Activated naive CD4-positive, alpha-beta T cell treated with anti-CD3 and anti-CD28 coated beads, Interleukin-2, amount 50 U/mL, for 24 hours (primary cell): ENCODE results near the gene IL33.

Source experiments
- H3K27ac Mint-ChIP-seq: one replicate; pipeline ENCODE4 v1.8.0; 2021; ENCODE audit warnings: mild to moderate bottlenecking, mixed read lengths
- H3K27me3 Mint-ChIP-seq: one replicate; pipeline ENCODE4 v1.8.0; 2021; ENCODE audit warnings: mixed read lengths
- H3K36me3 Mint-ChIP-seq: one replicate; pipeline ENCODE4 v1.8.0; 2021; ENCODE audit warnings: mixed read lengths
- H3K4me1 Mint-ChIP-seq: one replicate; pipeline ENCODE4 v1.8.0; 2021; ENCODE audit warnings: mixed read lengths
- H3K4me3 Mint-ChIP-seq: one replicate; pipeline ENCODE4 v1.8.0; 2021; ENCODE audit warnings: mild to moderate bottlenecking, mixed read lengths
- H3K9me3 Mint-ChIP-seq: one replicate; pipeline ENCODE4 v1.8.0; 2021; ENCODE audit warnings: mixed read lengths

The IL33 gene

DNA sequence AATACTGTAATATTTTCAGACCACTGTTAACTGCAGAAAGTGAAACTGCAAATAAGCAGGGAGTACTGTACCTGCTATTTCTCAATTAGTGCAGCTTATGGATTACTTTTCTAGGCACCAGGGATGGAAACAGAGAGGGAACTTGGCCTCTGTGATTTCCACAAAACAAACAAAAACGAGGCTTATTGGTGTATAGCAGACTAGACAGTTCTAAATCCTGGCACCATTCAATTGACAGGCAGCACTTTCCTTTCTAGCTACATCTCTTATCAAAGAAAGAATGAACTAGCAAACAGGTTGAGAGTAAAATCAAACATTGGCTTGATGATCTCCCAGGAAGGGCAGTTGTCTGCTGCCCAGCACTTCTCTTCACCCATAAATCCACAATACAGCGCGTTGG is 16.0 kb upstream of the IL33 start:
- H3K36me3 Mint-ChIP-seq, result no peaks in the 10 kb centered on the region
- no peaks in the 10 kb centered on the region for H3K9me3 Mint-ChIP-seq
- no peak overlapping the region for H3K27ac Mint-ChIP-seq
- peaks cover 13% of the 10 kb centered on the region for H3K27me3 Mint-ChIP-seq
- no peak overlapping the region for H3K4me3 Mint-ChIP-seq
- no peaks in the 10 kb centered on the region for H3K4me1 Mint-ChIP-seq

- peaks cover 13% of the 10 kb centered on the region for H3K27me3 Mint-ChIP-seq
- no peak overlapping the region for H3K4me3 Mint-ChIP-seq
These were observed 14.8 kb upstream of the IL33 start for GRCh38 chr9:6200761-6201160.

DNA sequence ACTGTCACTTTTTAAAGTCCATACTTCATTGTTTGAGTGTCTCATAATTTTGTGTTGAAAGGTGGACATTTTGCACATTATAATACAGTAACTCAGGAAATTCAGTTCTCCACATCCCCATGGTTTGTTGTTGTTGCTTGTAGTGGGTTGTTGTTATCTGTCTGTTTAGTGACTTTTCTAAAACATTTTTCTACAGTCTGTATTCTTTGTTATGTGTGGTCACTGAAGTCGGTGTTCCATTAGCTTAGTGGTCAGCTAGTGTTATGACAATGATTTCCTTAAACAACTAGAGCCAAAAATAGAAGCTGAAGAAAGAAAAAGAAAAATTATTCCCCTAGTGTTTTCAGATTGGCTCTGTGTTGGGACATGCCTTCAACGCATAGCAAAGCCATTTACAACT is 5.6 kb upstream of the IL33 start:
- no peaks in the 10 kb centered on the region for H3K4me1 Mint-ChIP-seq
- H3K27ac Mint-ChIP-seq, result no peak overlapping the region
- H3K9me3 Mint-ChIP-seq, result peaks cover 38% of the 10 kb centered on the region
- peaks cover 6% of the 10 kb centered on the region for H3K27me3 Mint-ChIP-seq
- no peak overlapping the region for H3K4me3 Mint-ChIP-seq
- H3K36me3 Mint-ChIP-seq, result peaks cover 1% of the 10 kb centered on the region

More at GRCh38 chr9:6200761-6201160, 14.8 kb upstream of the IL33 start:
- H3K27ac Mint-ChIP-seq, result no peak overlapping the region
- H3K9me3 Mint-ChIP-seq, result peaks cover 8% of the 10 kb centered on the region
- no peaks in the 10 kb centered on the region for H3K4me1 Mint-ChIP-seq
- H3K36me3 Mint-ChIP-seq, result no peaks in the 10 kb centered on the region

GRCh38 chr9:6212722-6213375 is 2.8 kb upstream of the IL33 start:
- no peak overlapping the region for H3K4me3 Mint-ChIP-seq
- no peak overlapping the region for H3K27ac Mint-ChIP-seq
- H3K27me3 Mint-ChIP-seq, result peaks cover 11% of the 10 kb centered on the region
- peaks cover 27% of the 10 kb centered on the region for H3K9me3 Mint-ChIP-seq
- no peaks in the 10 kb centered on the region for H3K4me1 Mint-ChIP-seq
- H3K36me3 Mint-ChIP-seq, result peaks cover 1% of the 10 kb centered on the region

DNA sequence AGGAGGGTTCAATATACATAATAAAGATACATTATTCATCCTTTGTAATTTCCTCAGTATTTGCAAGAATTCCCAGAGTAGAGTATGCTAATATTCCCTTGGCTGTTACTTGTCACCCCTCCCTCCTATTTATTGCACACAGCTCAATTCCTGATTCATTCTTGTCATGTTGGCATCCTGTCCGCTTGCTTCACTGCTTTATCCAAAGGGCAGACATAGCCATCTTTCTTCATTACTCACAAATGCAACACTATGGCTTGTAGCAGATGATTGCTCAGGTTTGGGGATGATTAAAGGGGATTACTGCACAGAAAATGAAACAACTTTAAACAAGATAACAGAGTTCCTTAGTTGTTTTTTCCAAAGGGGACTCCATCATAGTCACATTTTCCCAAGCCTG is 1.2 kb upstream of the IL33 start:
- H3K4me1 Mint-ChIP-seq, result no peaks in the 10 kb centered on the region
- H3K4me3 Mint-ChIP-seq, result no peak overlapping the region
- H3K36me3 Mint-ChIP-seq, result peaks cover 1% of the 10 kb centered on the region
- H3K9me3 Mint-ChIP-seq, result peaks cover 20% of the 10 kb centered on the region
- no peak overlapping the region for H3K27ac Mint-ChIP-seq
- H3K27me3 Mint-ChIP-seq, result peaks cover 14% of the 10 kb centered on the region

GRCh38 chr9:6214903-6215302 is 704 bp upstream of the IL33 start:
- peaks cover 14% of the 10 kb centered on the region for H3K27me3 Mint-ChIP-seq
- H3K27ac Mint-ChIP-seq, result no peak overlapping the region
- no peak overlapping the region for H3K4me3 Mint-ChIP-seq
- peaks cover 18% of the 10 kb centered on the region for H3K9me3 Mint-ChIP-seq
- H3K4me1 Mint-ChIP-seq, result no peaks in the 10 kb centered on the region
- no peaks in the 10 kb centered on the region for H3K36me3 Mint-ChIP-seq

DNA sequence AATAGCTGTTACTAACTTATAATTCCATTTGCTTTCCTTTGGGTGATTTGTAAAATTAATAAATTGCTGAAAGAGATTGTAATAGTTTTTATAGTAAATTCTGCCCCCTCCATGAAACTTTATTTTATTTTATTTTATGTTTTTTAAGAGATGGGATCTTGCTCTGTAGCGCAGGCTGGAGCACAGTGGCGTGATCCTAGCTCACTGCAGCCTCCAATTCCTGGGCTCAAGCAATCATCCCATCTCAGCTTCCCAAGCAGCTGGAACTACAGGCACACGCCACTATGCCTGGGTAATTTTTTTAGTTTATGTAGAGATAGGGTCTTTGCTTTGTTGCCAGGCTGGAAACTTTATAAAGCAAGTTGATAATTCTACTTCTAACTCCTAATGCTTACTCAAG is 395 bp downstream of the IL33 start:
- Mint-ChIP-seq H3K9me3 (peaks cover 10% of the 10 kb centered on the region), H3K36me3 (no peaks in the 10 kb centered on the region), H3K4me1 (no peaks in the 10 kb centered on the region), H3K27ac (no peak overlapping the region), H3K27me3 (peaks cover 14% of the 10 kb centered on the region), H3K4me3 (no peak overlapping the region)

- no peaks in the 10 kb centered on the region for H3K36me3 Mint-ChIP-seq
These were observed 1.3 kb downstream of the IL33 start for GRCh38 chr9:6216951-6217350.

DNA sequence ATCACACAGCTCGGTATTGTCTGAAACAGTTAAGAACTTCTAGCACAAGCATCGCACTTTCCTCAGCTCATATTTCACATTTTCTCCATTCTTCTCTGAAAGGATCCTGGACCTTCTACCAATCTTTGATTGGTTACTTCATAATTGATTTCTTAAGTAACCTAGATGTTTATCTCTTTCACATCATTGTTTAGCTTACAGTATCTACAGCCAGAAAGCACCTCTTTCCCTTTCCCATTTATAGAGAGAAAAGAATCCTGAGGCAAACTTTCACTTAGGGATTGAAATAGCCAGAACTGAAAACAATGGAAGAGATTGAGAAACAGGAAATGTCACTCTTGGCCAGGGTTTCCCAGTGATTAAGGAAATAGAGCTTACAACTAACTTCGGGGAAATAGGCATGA is 2.5 kb downstream of the IL33 start:
- no peak overlapping the region for H3K4me3 Mint-ChIP-seq
- H3K4me1 Mint-ChIP-seq, result no peaks in the 10 kb centered on the region
- H3K9me3 Mint-ChIP-seq, result no peaks in the 10 kb centered on the region
- H3K27ac Mint-ChIP-seq, result no peak overlapping the region
- peaks cover 13% of the 10 kb centered on the region for H3K27me3 Mint-ChIP-seq
- no peaks in the 10 kb centered on the region for H3K36me3 Mint-ChIP-seq

More at GRCh38 chr9:6216951-6217350, 1.3 kb downstream of the IL33 start:
- peaks cover 6% of the 10 kb centered on the region for H3K9me3 Mint-ChIP-seq
- no peak overlapping the region for H3K27ac Mint-ChIP-seq
- H3K27me3 Mint-ChIP-seq, result peaks cover 14% of the 10 kb centered on the region
- H3K4me1 Mint-ChIP-seq, result no peaks in the 10 kb centered on the region
- H3K4me3 Mint-ChIP-seq, result no peak overlapping the region

DNA sequence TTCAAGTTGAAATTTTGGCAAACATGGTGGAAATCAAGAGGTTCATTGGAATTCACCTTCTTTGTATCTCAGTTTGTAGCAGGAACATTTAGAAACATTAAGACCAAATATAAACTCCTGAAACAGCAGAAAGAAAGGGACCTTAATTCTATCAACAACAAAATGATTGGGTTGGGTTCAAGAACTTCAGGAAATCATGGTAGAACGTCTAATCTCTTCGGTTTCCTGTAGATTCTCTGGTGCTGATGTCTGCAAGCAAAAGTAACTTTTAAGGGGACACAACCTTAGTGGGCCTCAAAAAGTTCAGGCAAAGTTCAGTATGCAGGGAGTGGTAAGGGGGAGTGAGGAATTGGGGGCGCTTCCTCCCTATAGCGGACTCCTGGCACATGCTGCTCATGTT is 3.4 kb downstream of the IL33 start:
- Mint-ChIP-seq H3K36me3 (no peaks in the 10 kb centered on the region), H3K9me3 (no peaks in the 10 kb centered on the region), H3K4me3 (no peak overlapping the region), H3K27me3 (peaks cover 12% of the 10 kb centered on the region), H3K4me1 (no peaks in the 10 kb centered on the region), H3K27ac (no peak overlapping the region)

GRCh38 chr9:6219981-6220380 is 4.4 kb downstream of the IL33 start:
- no peaks in the 10 kb centered on the region for H3K4me1 Mint-ChIP-seq
- no peak overlapping the region for H3K27ac Mint-ChIP-seq
- H3K27me3 Mint-ChIP-seq, result peaks cover 13% of the 10 kb centered on the region
- no peak overlapping the region for H3K4me3 Mint-ChIP-seq
- H3K9me3 Mint-ChIP-seq, result no peaks in the 10 kb centered on the region
- no peaks in the 10 kb centered on the region for H3K36me3 Mint-ChIP-seq

DNA sequence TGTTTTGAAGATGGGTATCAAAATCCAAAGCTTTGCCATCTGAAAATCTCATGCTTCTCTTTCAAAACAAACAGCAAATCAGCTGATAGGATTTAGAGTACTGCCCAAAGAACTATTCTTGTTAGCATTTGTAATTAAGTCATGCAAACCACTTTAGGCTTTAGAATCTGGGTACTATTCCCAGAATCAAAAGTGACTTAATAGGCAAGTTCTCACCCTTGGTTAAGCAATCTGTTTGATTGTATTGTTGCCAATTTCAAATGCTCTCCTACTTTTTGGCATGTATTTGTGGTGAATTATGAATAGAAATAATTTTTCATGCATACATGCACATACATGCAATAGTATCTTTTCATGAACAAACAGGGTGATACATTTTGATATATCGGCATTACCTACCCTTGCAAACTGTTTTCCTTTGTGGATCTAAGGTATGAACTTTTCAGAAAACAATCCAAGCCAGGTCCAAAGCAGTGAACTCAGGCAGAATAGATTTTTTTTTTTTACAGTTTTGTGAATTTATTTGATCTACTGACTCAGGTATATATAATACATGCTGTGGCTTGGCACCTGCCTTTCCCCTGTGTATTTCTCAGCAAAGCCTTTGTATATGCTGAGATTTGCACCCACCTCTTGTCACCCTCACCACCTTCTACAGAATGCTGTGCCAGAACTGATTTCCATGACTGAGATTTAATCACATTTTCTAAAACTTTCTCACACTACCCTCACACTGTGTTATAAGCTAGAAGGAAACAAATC is 9.0 kb downstream of the IL33 start:
- Mint-ChIP-seq H3K9me3 (no peaks in the 10 kb centered on the region), H3K36me3 (no peaks in the 10 kb centered on the region), H3K27me3 (peaks cover 8% of the 10 kb centered on the region), H3K27ac (no peak overlapping the region), H3K4me3 (no peak overlapping the region), H3K4me1 (no peaks in the 10 kb centered on the region)

GRCh38 chr9:6226696-6227095 is 11.1 kb downstream of the IL33 start:
- Mint-ChIP-seq H3K9me3 (no peaks in the 10 kb centered on the region), H3K4me1 (no peaks in the 10 kb centered on the region), H3K4me3 (no peak overlapping the region), H3K27me3 (peaks cover 8% of the 10 kb centered on the region), H3K27ac (no peak overlapping the region), H3K36me3 (no peaks in the 10 kb centered on the region)

GRCh38 chr9:6229186-6229585 is 13.6 kb downstream of the IL33 start:
- Mint-ChIP-seq H3K27me3 (peaks cover 7% of the 10 kb centered on the region), H3K9me3 (no peaks in the 10 kb centered on the region), H3K4me3 (no peak overlapping the region), H3K27ac (no peak overlapping the region), H3K36me3 (no peaks in the 10 kb centered on the region), H3K4me1 (no peaks in the 10 kb centered on the region)

GRCh38 chr9:6229619-6230018 is 14.0 kb downstream of the IL33 start:
- Mint-ChIP-seq H3K4me1 (no peaks in the 10 kb centered on the region), H3K9me3 (no peaks in the 10 kb centered on the region), H3K27ac (no peak overlapping the region), H3K27me3 (peaks cover 7% of the 10 kb centered on the region), H3K36me3 (no peaks in the 10 kb centered on the region), H3K4me3 (no peak overlapping the region)

DNA sequence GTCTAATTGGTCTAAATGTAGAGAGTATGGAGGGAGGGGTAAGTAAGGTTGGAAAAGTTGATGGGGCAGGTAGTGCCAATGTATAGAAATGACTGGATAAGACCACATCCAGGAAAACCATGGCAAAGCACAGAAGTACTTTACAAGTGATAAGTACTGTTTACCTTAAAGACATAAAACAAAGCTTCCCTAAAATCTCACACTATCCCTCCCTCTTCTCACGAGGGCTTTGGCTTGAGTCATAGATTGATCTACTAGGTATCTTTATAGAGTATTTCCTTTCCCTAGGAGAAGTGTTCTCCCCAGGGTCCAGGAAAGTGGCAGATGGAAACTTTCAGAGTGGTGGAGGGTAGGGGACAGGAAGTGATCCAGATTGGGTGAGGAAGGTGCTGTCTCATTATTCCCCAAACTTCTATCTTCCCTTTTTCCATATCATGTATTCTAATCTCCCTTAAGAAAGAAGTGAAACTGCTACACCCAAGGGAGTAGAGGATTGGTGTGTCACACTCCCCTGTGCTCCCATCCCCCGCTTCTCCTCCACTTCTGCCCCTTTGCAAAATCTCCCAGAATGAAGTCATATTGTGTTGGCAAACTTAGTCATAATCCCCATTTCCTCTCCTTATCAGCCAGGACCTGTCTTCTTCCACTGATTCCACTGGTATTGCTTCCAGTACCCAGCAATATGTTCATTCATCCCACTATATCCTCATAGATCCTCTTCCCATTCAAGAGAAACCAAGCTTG is 14.6 kb downstream of the IL33 start:
- Mint-ChIP-seq H3K4me1 (no peaks in the 10 kb centered on the region), H3K27me3 (peaks cover 3% of the 10 kb centered on the region), H3K9me3 (no peaks in the 10 kb centered on the region), H3K36me3 (no peaks in the 10 kb centered on the region), H3K4me3 (no peak overlapping the region), H3K27ac (no peak overlapping the region)
